BLaER1 (cell line): ENCODE data around the gene MAEA.
A peak's percentile ranks its signal among the peaks of the same experiment; 100 is the strongest.

Experiments
- H3K27ac ChIP-seq: shearing (Covaris generic); formaldehyde crosslinking; 2 replicates; pipeline ENCODE4 v1.8.1; 2022
- H3K27me3 ChIP-seq: shearing (Covaris generic); formaldehyde crosslinking; 2 replicates; pipeline ENCODE4 v1.8.1; 2022
- H3K36me3 ChIP-seq: shearing (Covaris generic); formaldehyde crosslinking; 2 replicates; pipeline ENCODE4 v1.8.1; 2022
- H3K4me1 ChIP-seq: shearing (Covaris generic); formaldehyde crosslinking; 2 replicates; pipeline ENCODE4 v1.8.1; 2022
- H3K4me2 ChIP-seq: shearing (Covaris generic); formaldehyde crosslinking; 2 replicates; pipeline ENCODE4 v1.8.1; 2022
- H3K4me3 ChIP-seq: shearing (Covaris generic); formaldehyde crosslinking; 2 replicates; pipeline ENCODE4 v1.8.1; 2022
- H3K9ac ChIP-seq: shearing (Covaris generic); formaldehyde crosslinking; 2 replicates; pipeline ENCODE4 v1.8.1; 2022
- H3K9me3 ChIP-seq: shearing (Covaris generic); formaldehyde crosslinking; 2 replicates; pipeline ENCODE4 v1.8.1; 2022
- H4K20me1 ChIP-seq: shearing (Covaris generic); formaldehyde crosslinking; 2 replicates; pipeline ENCODE4 v1.8.1; 2022
- Cebpa-rat ChIP-seq: shearing (Covaris generic); IDR thresholded peaks from 2 replicates; pipeline ENCODE4 v1.8.1; 2022

MAEA gene

GRCh38 chr4:1338752-1339414 is 49.2 kb downstream of the MAEA start:
- Histone ChIP-seq H4K20me1 (peaks cover 11% of the 10 kb centered on the region), H3K9me3 (no peaks in the 10 kb centered on the region), H3K27ac (no peak overlapping the region), H3K4me3 (no peak overlapping the region), H3K36me3 (peaks cover 77% of the 10 kb centered on the region), H3K27me3 (no peaks in the 10 kb centered on the region), H3K4me2 (no peak overlapping the region), H3K4me1 (peaks cover 21% of the 10 kb centered on the region), H3K9ac (no peak overlapping the region)
- no peak for TF ChIP-seq Cebpa-rat

DNA sequence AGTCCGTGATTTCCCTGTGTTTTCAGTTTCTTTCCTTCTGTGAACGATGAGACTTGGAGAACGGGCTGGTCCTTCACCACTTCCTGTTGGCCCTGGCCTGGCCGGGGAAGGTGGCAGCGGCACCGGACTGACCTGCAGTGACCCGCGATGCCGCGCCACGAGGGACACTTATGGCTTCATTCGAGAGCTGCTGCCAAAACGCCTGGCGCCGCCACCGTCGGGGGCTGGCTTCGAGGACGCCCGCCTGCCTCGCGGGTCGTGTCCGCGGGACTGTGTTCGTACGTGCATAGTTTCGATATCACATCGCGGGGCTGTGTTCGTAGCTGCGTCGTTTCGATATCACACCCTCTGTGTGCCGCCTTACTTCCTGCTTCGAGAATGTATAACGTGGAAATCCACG is 49.8 kb downstream of the MAEA start:
- H3K9me3 ChIP-seq = no peaks in the 10 kb centered on the region
- no peak overlapping the region for H3K4me2 ChIP-seq
- no peak overlapping the region for H3K9ac ChIP-seq
- H3K4me3 ChIP-seq = no peak overlapping the region
- peaks cover 17% of the 10 kb centered on the region for H3K4me1 ChIP-seq
- H3K27me3 ChIP-seq = no peaks in the 10 kb centered on the region
- H3K27ac ChIP-seq = no peak overlapping the region
- H4K20me1 ChIP-seq = peaks cover 11% of the 10 kb centered on the region
- no peak for TF ChIP-seq Cebpa-rat
- H3K36me3 ChIP-seq = peaks cover 73% of the 10 kb centered on the region

DNA sequence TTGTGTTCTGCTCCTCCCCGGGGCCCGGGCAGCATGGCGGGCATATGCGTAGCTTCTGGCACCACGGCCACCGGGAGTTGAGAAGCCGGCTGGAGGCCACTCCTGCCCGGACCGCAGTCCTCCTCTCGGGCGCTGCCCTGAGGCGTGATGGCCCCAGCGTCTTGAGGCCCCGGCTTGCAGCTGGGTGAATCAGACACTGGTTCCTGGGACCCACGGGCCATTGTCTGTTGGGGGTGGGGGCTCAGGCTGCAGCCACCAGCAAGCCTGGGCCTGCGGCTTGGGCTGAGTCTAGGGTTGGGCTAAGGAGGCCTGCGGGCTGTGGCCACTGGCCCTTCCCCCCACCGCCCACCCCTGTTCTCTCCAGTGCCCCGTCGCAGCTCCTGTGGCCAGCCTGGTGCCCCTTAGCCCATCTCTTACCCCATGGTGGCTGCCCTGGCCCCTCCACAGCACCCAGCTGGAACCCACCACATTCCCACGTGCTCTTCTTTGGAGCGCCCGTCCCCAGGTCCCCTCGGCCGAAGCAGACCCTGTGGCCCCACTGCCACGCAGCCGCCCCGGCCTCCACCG is 50.6 kb downstream of the MAEA start:
- Histone ChIP-seq H3K4me1 (peaks cover 19% of the 10 kb centered on the region), H3K4me2 (no peak overlapping the region), H3K9ac (no peak overlapping the region), H3K27ac (no peak overlapping the region), H4K20me1 (peaks cover 11% of the 10 kb centered on the region), H3K4me3 (no peak overlapping the region), H3K27me3 (no peaks in the 10 kb centered on the region), H3K36me3 (peaks cover 65% of the 10 kb centered on the region), H3K9me3 (no peaks in the 10 kb centered on the region)
- no peak for TF ChIP-seq Cebpa-rat

GRCh38 chr4:1340861-1341260 is 51.2 kb downstream of the MAEA start:
- H3K36me3 ChIP-seq = peaks cover 63% of the 10 kb centered on the region
- H3K9me3 ChIP-seq = no peaks in the 10 kb centered on the region
- H3K9ac ChIP-seq = no peak overlapping the region
- peaks cover 11% of the 10 kb centered on the region for H4K20me1 ChIP-seq
- no peak overlapping the region for H3K27ac ChIP-seq
- no peak for TF ChIP-seq Cebpa-rat
- H3K4me2 ChIP-seq = no peak overlapping the region
- H3K4me3 ChIP-seq = no peak overlapping the region
- peaks cover 24% of the 10 kb centered on the region for H3K4me1 ChIP-seq
- H3K27me3 ChIP-seq = no peaks in the 10 kb centered on the region

DNA sequence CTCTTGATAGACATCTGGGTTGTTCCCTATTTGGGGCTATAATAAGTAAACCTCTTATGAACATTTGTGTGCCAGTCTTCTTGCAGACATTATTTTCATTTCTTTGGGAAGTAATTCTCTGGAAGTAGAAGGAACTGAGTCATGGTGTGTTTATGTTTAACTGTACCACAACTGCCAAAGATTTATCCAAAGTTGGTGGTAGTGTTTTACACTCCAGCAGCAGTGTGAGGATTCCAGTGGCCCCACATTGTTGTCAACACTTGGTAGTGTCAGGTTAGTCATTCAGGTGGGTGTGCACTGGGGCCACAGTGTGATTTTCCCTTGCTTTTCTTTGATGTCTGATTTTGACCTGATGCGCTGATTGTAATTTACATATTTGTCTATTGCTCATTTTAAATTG is 52.3 kb downstream of the MAEA start:
- Histone ChIP-seq H4K20me1 (peaks cover 11% of the 10 kb centered on the region), H3K27ac (no peak overlapping the region), H3K4me1 (peaks cover 24% of the 10 kb centered on the region), H3K27me3 (no peaks in the 10 kb centered on the region), H3K4me2 (no peak overlapping the region), H3K36me3 (peaks cover 51% of the 10 kb centered on the region), H3K4me3 (no peak overlapping the region), H3K9ac (no peak overlapping the region), H3K9me3 (no peaks in the 10 kb centered on the region)
- no peak for TF ChIP-seq Cebpa-rat

DNA sequence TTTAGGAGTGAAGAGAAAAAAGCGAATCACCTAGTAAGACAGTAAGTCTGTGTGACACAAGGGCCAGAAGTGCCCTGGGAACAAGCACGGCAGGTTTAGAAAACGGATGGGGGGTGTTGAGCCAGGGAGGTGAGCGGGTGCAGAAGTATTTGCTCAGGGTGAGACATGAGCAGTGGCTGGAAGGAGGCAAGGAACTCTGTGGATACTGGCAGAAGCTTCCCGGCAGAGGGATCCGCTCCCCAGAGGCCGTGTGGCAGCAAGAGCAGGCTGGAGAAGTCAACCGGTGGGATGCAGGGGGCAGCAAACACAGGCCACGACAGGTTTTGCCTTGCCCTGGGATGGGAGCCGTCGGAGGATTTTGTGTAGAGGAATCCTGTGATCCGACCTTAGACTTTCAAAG is 55.0 kb downstream of the MAEA start:
- H3K4me2 ChIP-seq = peak overlapping the region; percentile 92
- H3K27me3 ChIP-seq = no peaks in the 10 kb centered on the region
- H3K4me3 ChIP-seq = no peak overlapping the region
- no peaks in the 10 kb centered on the region for H3K9me3 ChIP-seq
- peak overlapping the region; percentile 3; the same call in 1 of the 2 replicates for H3K9ac ChIP-seq
- no peak overlapping the region; the same call in 1 of the 2 replicates for H3K27ac ChIP-seq
- no peak for TF ChIP-seq Cebpa-rat
- H4K20me1 ChIP-seq = peaks cover 11% of the 10 kb centered on the region
- peaks cover 44% of the 10 kb centered on the region for H3K4me1 ChIP-seq
- H3K36me3 ChIP-seq = peaks cover 24% of the 10 kb centered on the region

GRCh38 chr4:1345903-1346780 is 56.5 kb downstream of the MAEA start:
- H3K36me3 ChIP-seq = peaks cover 10% of the 10 kb centered on the region
- peaks cover 47% of the 10 kb centered on the region for H3K4me1 ChIP-seq
- H3K4me3 ChIP-seq = peak overlapping the region; percentile 98
- H3K4me2 ChIP-seq = peak overlapping the region; percentile 92
- H3K9ac ChIP-seq = peak overlapping the region; percentile 93
- H3K9me3 ChIP-seq = no peaks in the 10 kb centered on the region
- no peaks in the 10 kb centered on the region; the same call in 1 of the 2 replicates for H4K20me1 ChIP-seq
- H3K27me3 ChIP-seq = no peaks in the 10 kb centered on the region
- H3K27ac ChIP-seq = peak overlapping the region; percentile 94
- no peak for TF ChIP-seq Cebpa-rat

DNA sequence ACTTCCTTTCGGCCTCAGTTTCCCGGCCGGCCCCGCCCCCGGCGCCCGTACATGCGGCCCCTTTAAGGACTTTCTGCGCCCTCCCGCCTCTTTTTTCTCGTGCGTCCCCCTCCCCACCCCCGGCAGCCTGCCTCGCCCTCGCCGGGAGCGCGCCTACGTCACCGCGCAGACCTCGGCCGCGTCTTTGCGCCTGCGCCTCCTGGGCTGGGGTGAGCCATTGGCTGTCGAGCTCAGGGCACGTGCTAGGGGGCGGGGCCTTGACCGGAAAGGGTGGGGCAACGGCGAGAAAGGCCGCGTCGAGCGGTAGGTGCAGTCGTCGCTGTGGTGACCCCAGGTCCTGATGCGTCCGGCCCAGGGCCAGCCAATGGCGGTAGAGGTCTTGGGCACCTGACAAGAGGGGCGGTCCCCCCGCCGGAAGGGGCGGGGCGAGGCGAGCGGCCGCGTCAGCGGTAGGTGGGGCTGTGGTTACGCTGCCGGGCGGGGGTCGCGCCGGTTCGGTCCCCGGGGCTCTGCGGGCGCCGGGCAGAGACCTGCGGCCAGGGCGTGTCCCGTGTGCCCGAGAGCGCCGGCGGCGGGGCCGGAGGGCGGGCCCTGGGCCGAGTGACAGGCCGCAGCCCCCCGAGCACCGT is 57.2 kb downstream of the MAEA start, which contains the start of gene UVSSA:
Gene UVSSA (plus strand): TSS at position 428 of the 629 bp plus-strand sequence. CDS start 884 bp downstream, outside the sequence.
- TF ChIP-seq Cebpa-rat = no peak
- H3K4me3 ChIP-seq = peak within 1 kb of the TSS; percentile 98

GRCh38 chr4:1347410-1347864 is 57.7 kb downstream of the MAEA start:
- Histone ChIP-seq H3K36me3 (no peaks in the 10 kb centered on the region), H3K4me1 (peaks cover 60% of the 10 kb centered on the region), H3K9me3 (no peaks in the 10 kb centered on the region), H3K4me3 (peak overlapping the region; percentile 98), H3K27ac (peak overlapping the region; percentile 94), H3K4me2 (peak overlapping the region; percentile 87), H3K9ac (peak overlapping the region; percentile 91), H4K20me1 (no peaks in the 10 kb centered on the region), H3K27me3 (no peaks in the 10 kb centered on the region)
- no peak for TF ChIP-seq Cebpa-rat

More for the DNA sequence above, 57.2 kb downstream of the MAEA start, which contains the start of gene UVSSA:
- Histone ChIP-seq H3K9ac (peak within 1 kb of the TSS; percentile 93), H3K9me3 (no peaks in the 10 kb centered on the region), H3K4me2 (peak within 1 kb of the TSS; percentile 92), H3K27ac (peak within 1 kb of the TSS; percentile 94), H3K36me3 (peaks cover 2% of the 10 kb centered on the region; the same call in 1 of the 2 replicates), H4K20me1 (no peaks in the 10 kb centered on the region), H3K27me3 (no peaks in the 10 kb centered on the region), H3K4me1 (peaks cover 55% of the 10 kb centered on the region)
